ENCODE measurements around the gene SIGLEC11. TPM values are rescaled to one million over a fixed set of nuclear protein-coding genes. Genes with fewer than 3 reads are reported as not detected.
"Not testable (repeated sequence)": the region's sequence is repeated elsewhere in the genome, so short reads cannot be mapped to it uniquely, and the experiment has no call there.

SIGLEC11 gene
- total RNA-seq, 1 donor from 2014 or later: 0.27 TPM

DNA sequence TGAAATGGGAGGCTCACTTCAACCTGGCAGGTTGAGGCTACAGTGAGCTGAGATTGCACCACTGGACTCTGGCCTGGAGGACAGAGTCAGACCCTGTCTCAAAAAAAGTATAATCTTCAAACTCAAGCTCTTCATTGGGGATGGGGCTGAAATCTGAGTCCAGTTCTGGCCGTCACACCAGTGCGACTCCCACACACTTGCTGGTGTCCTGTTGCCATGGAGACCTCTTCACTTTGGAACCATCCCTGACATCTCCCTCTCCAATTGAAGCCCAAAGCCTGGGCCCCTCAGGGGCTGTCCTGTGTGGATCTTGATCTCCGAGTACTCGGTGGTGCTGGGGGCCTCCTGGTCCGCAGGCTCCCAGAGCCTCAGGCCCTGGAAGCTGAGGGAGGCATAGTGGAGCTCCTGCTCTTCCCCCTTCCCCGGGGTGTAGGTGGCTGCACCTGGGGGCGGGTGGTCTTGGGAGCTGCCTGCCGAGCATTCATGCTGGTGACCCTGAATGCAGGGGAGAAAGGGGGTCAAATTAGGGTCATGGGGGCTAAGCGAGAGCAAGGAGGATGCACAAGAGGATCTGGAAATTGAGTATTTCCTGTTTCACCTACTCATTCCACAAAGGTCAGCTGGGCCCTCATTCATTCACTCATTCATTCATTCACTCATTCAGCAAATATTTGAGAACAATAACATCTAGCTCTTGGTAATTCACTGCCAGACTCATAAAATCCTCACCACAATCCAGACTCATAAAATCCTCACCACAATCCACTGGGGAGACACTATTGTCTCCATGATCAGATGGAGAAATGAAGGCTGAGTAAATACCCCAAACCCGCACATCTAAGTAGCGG, 11.0 kb downstream of the SIGLEC11 start:
- H3K36me3 Mint-ChIP-seq: no peaks in the 10 kb centered on the region
- no peak for DNase-seq (ENCODE audit: extremely low spot score, unreplicated experiment)
- H3K27ac Mint-ChIP-seq: no peak overlapping the region
- H3K9me3 Mint-ChIP-seq: no peaks in the 10 kb centered on the region
- no peak overlapping the region for H3K4me3 Mint-ChIP-seq
- no peak for TF ChIP-seq CTCF (conservative IDR thresholded peaks at IDR 0.05)
- H3K27me3 Mint-ChIP-seq: no peaks in the 10 kb centered on the region
- H3K4me1 Mint-ChIP-seq (ENCODE audit: unreplicated experiment): peaks cover 19% of the 10 kb centered on the region

DNA sequence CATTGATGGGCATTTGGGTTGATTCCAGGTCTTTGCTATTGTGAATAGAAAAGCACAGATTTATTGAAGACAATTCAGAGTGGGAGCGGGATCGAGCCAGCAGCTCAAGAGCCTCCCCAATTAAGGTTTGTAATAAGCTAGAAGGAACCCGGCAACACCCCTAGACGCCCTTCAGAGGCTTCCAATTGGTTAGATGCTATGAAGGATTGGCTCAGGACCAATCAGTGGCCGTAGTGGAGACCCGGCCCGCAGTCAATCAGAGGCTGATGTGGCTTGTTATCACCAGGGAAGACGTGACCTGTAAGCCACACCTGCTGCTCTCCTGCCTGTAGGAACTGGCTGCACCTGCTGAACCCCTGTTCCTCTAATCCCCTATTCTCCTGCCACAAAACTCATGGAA, 14.6 kb downstream of the SIGLEC11 start:
- no peaks in the 10 kb centered on the region for H3K36me3 Mint-ChIP-seq
- no peak for DNase-seq (ENCODE audit: extremely low spot score, unreplicated experiment)
- no peak overlapping the region for H3K27ac Mint-ChIP-seq
- no peak overlapping the region for H3K4me3 Mint-ChIP-seq
- no peaks in the 10 kb centered on the region for H3K4me1 Mint-ChIP-seq (ENCODE audit: unreplicated experiment)
- no peak for TF ChIP-seq CTCF (conservative IDR thresholded peaks at IDR 0.05)
- no peaks in the 10 kb centered on the region for H3K9me3 Mint-ChIP-seq
- H3K27me3 Mint-ChIP-seq: peaks cover 4% of the 10 kb centered on the region

GRCh38 chr19:49944567-49944966, 16.4 kb downstream of the SIGLEC11 start:
- not testable (repeated sequence) for H3K27ac Mint-ChIP-seq; H3K36me3 Mint-ChIP-seq; H3K4me1 Mint-ChIP-seq (ENCODE audit: unreplicated experiment); DNase-seq (ENCODE audit: extremely low spot score, unreplicated experiment); H3K27me3 Mint-ChIP-seq; H3K9me3 Mint-ChIP-seq; H3K4me3 Mint-ChIP-seq

DNA sequence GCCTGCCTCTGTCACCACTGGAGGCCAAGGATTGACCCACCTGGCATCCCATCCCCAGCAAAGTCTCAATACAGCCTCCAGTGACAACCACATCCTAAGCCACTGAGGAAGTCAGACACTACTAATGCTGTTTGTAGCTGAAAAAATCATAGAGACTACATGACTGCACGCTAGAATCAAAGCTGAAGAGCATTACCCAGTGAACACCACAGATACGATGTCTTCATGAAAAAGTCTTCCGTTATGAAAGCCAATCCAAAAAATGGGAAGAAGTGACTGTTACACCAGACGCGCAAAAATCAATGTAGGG, 20.5 kb downstream of the SIGLEC11 start:
- no peaks in the 10 kb centered on the region for H3K4me1 Mint-ChIP-seq (ENCODE audit: unreplicated experiment)
- H3K27ac Mint-ChIP-seq: no peak overlapping the region
- H3K36me3 Mint-ChIP-seq: no peaks in the 10 kb centered on the region
- TF ChIP-seq CTCF (conservative IDR thresholded peaks at IDR 0.05): no peak
- no peak for DNase-seq (ENCODE audit: extremely low spot score, unreplicated experiment)
- no peaks in the 10 kb centered on the region for H3K9me3 Mint-ChIP-seq
- H3K4me3 Mint-ChIP-seq: no peak overlapping the region
- peaks cover 7% of the 10 kb centered on the region for H3K27me3 Mint-ChIP-seq

GRCh38 chr19:49939721-49940481, 21.1 kb downstream of the SIGLEC11 start:
- Mint-ChIP-seq H3K4me1 (ENCODE audit: unreplicated experiment) (no peaks in the 10 kb centered on the region), H3K27ac (no peak overlapping the region), H3K4me3 (no peak overlapping the region), H3K9me3 (no peaks in the 10 kb centered on the region), H3K36me3 (no peaks in the 10 kb centered on the region), H3K27me3 (peaks cover 7% of the 10 kb centered on the region)
- peak; percentile 21 for TF ChIP-seq CTCF (conservative IDR thresholded peaks at IDR 0.05)
- DNase-seq (ENCODE audit: extremely low spot score, unreplicated experiment): no peak

GRCh38 chr19:49938662-49939061, 22.3 kb downstream of the SIGLEC11 start:
- Mint-ChIP-seq H3K36me3 (no peaks in the 10 kb centered on the region), H3K4me1 (ENCODE audit: unreplicated experiment) (no peaks in the 10 kb centered on the region), H3K27ac (no peak overlapping the region), H3K9me3 (no peaks in the 10 kb centered on the region), H3K27me3 (peaks cover 7% of the 10 kb centered on the region), H3K4me3 (no peak overlapping the region)
- DNase-seq (ENCODE audit: extremely low spot score, unreplicated experiment): no peak
- TF ChIP-seq CTCF (conservative IDR thresholded peaks at IDR 0.05): no peak

Measured in type B pancreatic cell (in vitro differentiated cells).